B cell (primary cell): ENCODE measurements around the gene GSG1L. TPM values are rescaled to one million over a fixed set of nuclear protein-coding genes. Genes with fewer than 3 reads are reported as not detected.

Experiments used
- ATAC-seq: fragments of 200-7000 bp; cut with Tn5 transposase; one replicate; pipeline ENCODE4 v1.10.0; 2021; ENCODE audit warnings: low read depth, mild to moderate bottlenecking, moderate number of reproducible peaks, moderate library complexity
- CTCF ChIA-PET: fragments of 350-600 bp; sonication (Branson Sonifier 250); formaldehyde crosslinking; loops from one replicate; lab custom pipeline; 2021; ENCODE audit warnings: antibody characterized with exemption, inconsistent platforms; lab: Charles Lee
- POLR2A ChIA-PET: fragments of 350-600 bp; sonication (Branson Sonifier 250); formaldehyde crosslinking; loops from one replicate; lab custom pipeline; 2021; ENCODE audit warnings: antibody characterized with exemption; lab: Charles Lee
- DNase-seq: peaks from one replicate; pipeline ENCODE4 v3.0.0; 2013
- H2AFZ ChIP-seq: 2 replicates; pipeline ENCODE4 v1.6.1; 2012; ENCODE audit warnings: mild to moderate bottlenecking, low read depth, low read length; ENCODE audit not compliant: insufficient read depth, poor library complexity, severe bottlenecking
- H3K27ac ChIP-seq, 2 donors: 1 replicate in 1 of 2; 2 replicates in 1 of 2; pipeline ENCODE4 v1.5.1; 2012 to 2013; ENCODE audit warnings: low read length in 2 of 2, mild to moderate bottlenecking in 2 of 2, moderate library complexity in 1 of 2
- H3K27me3 ChIP-seq, 4 experiments: fragments of 200-600 bp in 1 of 4; sonication (generic) in 1 of 4; replicated peaks in 1 of 4; 1 replicate in 2 of 4; 2 replicates in 2 of 4; pipeline versions ENCODE4 v1.6.1 to v1.7.0; 2013 to 2016; ENCODE audit warnings: low read length in 3 of 4, mild to moderate bottlenecking in 2 of 4, mixed read lengths in 1 of 4, moderate library complexity in 1 of 4; ENCODE audit not compliant: insufficient read depth in 4 of 4, control insufficient read depth in 3 of 4; ENCODE audit errors: control extremely low read depth in 1 of 4
- H3K36me3 ChIP-seq, 2 experiments: replicated peaks in 1 of 2; 1 replicate in 1 of 2; 2 replicates in 1 of 2; pipeline versions ENCODE4 v1.6.1 to v1.7.1; 2013; ENCODE audit warnings: low read length in 1 of 2; ENCODE audit not compliant: insufficient read depth in 2 of 2, control insufficient read depth in 1 of 2; ENCODE audit errors: control extremely low read depth in 1 of 2, extremely low read depth in 1 of 2
- H3K4me1 ChIP-seq, 2 donors: fragments of 200-600 bp in 1 of 2; sonication (generic) in 1 of 2; 1 replicate in 1 of 2; 2 replicates in 1 of 2; pipeline versions ENCODE4 v1.5.1 to v1.6.1; 2013 to 2017; ENCODE audit warnings: low read length in 2 of 2; ENCODE audit not compliant: control insufficient read depth in 2 of 2, insufficient read depth in 2 of 2
- H3K4me2 ChIP-seq: replicated peaks from 2 replicates; pipeline ENCODE3; 2012; ENCODE audit warnings: mild to moderate bottlenecking, low read depth, low read length; ENCODE audit not compliant: poor library complexity, severe bottlenecking
- H3K4me3 ChIP-seq, 5 experiments: fragments of 200-600 bp in 1 of 5; sonication (generic) in 1 of 5; 1 replicate in 3 of 5; 2 replicates in 2 of 5; pipeline versions ENCODE4 v1.5.1 to v1.7.0; 2011 to 2016; ENCODE audit warnings: low read length in 4 of 5, mild to moderate bottlenecking in 4 of 5, low read depth in 2 of 5, control low read depth in 1 of 5, moderate library complexity in 1 of 5; ENCODE audit not compliant: insufficient read depth in 1 of 5; ENCODE audit errors: control extremely low read depth in 1 of 5, extremely low read depth in 1 of 5
- H3K79me2 ChIP-seq: fragments of 200-600 bp; sonication (generic); one replicate; pipeline ENCODE4 v1.6.0; 2016; ENCODE audit warnings: low read length; ENCODE audit not compliant: control insufficient read depth, insufficient read depth
- H3K9ac ChIP-seq: fragments of 200-600 bp; sonication (generic); 2 replicates; pipeline ENCODE4 v1.6.1; 2017; ENCODE audit warnings: mild to moderate bottlenecking, low read length, moderate library complexity
- H3K9me3 ChIP-seq, 3 donors: one replicate each; pipeline versions ENCODE4 v1.6.1 to v1.7.1; 2013; ENCODE audit warnings: low read length in 2 of 3; ENCODE audit not compliant: control insufficient read depth in 2 of 3, insufficient read depth in 1 of 3; ENCODE audit errors: control extremely low read depth in 1 of 3
- H4K20me1 ChIP-seq: 2 replicates; pipeline ENCODE4 v1.6.0; 2012; ENCODE audit warnings: mild to moderate bottlenecking, low read length; ENCODE audit not compliant: insufficient read depth, control insufficient read depth, poor library complexity, severe bottlenecking
- H3K27ac Mint-ChIP-seq: one replicate; pipeline ENCODE4 v1.8.0; 2021; ENCODE audit warnings: mixed read lengths
- H3K27me3 Mint-ChIP-seq: one replicate; pipeline ENCODE4 v1.8.0; 2021; ENCODE audit warnings: mixed read lengths
- H3K4me1 Mint-ChIP-seq: one replicate; pipeline ENCODE4 v1.8.0; 2021; ENCODE audit warnings: mixed read lengths
- H3K4me3 Mint-ChIP-seq: one replicate; pipeline ENCODE4 v1.8.0; 2021; ENCODE audit warnings: mixed read lengths
- H3K9me3 Mint-ChIP-seq: one replicate; pipeline ENCODE4 v1.8.0; 2022; ENCODE audit warnings: mixed read lengths; ENCODE audit not compliant: insufficient read depth
- CTCF ChIP-seq: fragments of 200-600 bp; IDR thresholded peaks from one replicate; pipeline ENCODE4 v1.8.0; 2022; ENCODE audit warnings: antibody characterized with exemption, mild to moderate bottlenecking
- EZH2 ChIP-seq: IDR thresholded peaks from 2 replicates; pipeline ENCODE4 v1.6.1; 2012; ENCODE audit warnings: borderline replicate concordance, low read depth, mild to moderate bottlenecking, moderate library complexity, low read length; ENCODE audit not compliant: insufficient read depth, poor library complexity, severe bottlenecking
- WGBS: methylation state at CpG from one replicate; pipeline ENCODE4 v1.1.5; 2013; ENCODE audit warnings: missing lambda C conversion rate; ENCODE audit not compliant: insufficient coverage; 5-methylcytosine and 5-hydroxymethylcytosine counted together
- intact Hi-C: fragments of 100-400 bp; cut with micrococcal nuclease; formaldehyde crosslinking; loops from one replicate; pipeline ENCODE4 v1.10.0; 2022
- polyA plus RNA-seq: library from polyadenylated mRNA; depleted of rRNA; stranded (reverse); fragments of >200 nt; gene quantifications from 2 replicates; pipeline ENCODE4 v1.2.3, GENCODE V29; 2012
- total RNA-seq, 2 donors: library from RNA; stranded (reverse); fragments of 120-200 nt in 1 of 2; gene quantifications; 1 replicate in 1 of 2; 2 replicates in 1 of 2; pipeline versions ENCODE4 v1.2.3 to v1.2.4, GENCODE V29; 2013 to 2022

Gene GSG1L
- total and polyA plus RNA-seq, 2 donors (not counting 1 experiment from before 2014, with no cell fraction given), result 0.01 TPM; not detected in 1

DNA sequence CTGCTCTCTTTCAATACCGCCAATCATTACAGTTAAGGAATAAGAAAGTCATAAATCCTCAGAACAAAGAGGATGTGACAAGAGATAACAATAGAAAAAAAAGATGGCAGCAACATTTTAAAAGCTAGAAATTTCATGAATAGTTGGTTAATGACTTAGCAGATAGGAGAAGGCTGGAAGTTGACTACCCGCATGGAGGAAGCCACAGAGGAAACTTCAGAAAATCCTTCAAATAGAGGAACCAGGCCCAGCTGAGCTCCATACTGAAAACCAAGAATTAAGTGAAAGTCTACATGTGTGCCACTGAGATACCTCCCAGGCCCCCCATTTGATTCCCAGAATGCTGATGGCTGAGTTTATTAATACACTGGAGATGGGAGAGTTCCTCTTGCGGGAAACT, 109.3 kb downstream of the GSG1L start:
- Mint-ChIP-seq H3K27ac (no peak overlapping the region), H3K4me3 (no peak overlapping the region), H3K27me3 (peaks cover 36% of the 10 kb centered on the region), H3K9me3 (peaks cover 14% of the 10 kb centered on the region), H3K4me1 (no peaks in the 10 kb centered on the region)
- Histone ChIP-seq H3K79me2 (no peaks in the 10 kb centered on the region), H2AFZ (no peak overlapping the region), H3K9me3 (peaks cover 0 to 9% (median 9%) of the 10 kb centered on the region in 3 donors), H3K9ac (no peak overlapping the region), H3K27ac (no peak overlapping the region), H3K4me2 (no peak overlapping the region), H3K36me3 (no peaks in the 10 kb centered on the region), H4K20me1 (no peaks in the 10 kb centered on the region), H3K4me3 (no peak overlapping the region), H3K27me3 (peaks cover 0 to 17% (median under 1%) of the 10 kb centered on the region in 4 experiments), H3K4me1 (no peaks in the 10 kb centered on the region)
- intact Hi-C loops, result no loop called here
- ATAC-seq, result no peak
- DNase-seq, result no peak
- ChIA-PET CTCF (no interaction called here), POLR2A (no interaction called here)
- WGBS, result no CpG with 5 or more reads among the region's 3 CpGs
- TF ChIP-seq EZH2 (no peak), CTCF (no peak)

GRCh38 chr16:27952811-27953210, 110.7 kb downstream of the GSG1L start:
- DNase-seq, result no peak
- Histone ChIP-seq H3K4me1 (no peaks in the 10 kb centered on the region), H3K27ac (no peak overlapping the region), H2AFZ (no peak overlapping the region), H3K36me3 (no peaks in the 10 kb centered on the region), H3K9ac (no peak overlapping the region), H3K27me3 (peaks cover 0 to 17% (median under 1%) of the 10 kb centered on the region in 4 experiments), H4K20me1 (no peaks in the 10 kb centered on the region), H3K4me3 (no peak overlapping the region), H3K4me2 (no peak overlapping the region), H3K9me3 (peaks cover 0 to 9% (median 9%) of the 10 kb centered on the region in 3 donors), H3K79me2 (no peaks in the 10 kb centered on the region)
- H3K4me1 Mint-ChIP-seq, result no peaks in the 10 kb centered on the region
- TF ChIP-seq CTCF, result no peak
- TF ChIP-seq EZH2, result no peak
- no peak overlapping the region for H3K4me3 Mint-ChIP-seq
- intact Hi-C loops, result no loop called here
- CTCF ChIA-PET, result no interaction called here
- 80% methylated on average over 1 of the region's 3 CpGs for WGBS
- H3K27me3 Mint-ChIP-seq, result peaks cover 36% of the 10 kb centered on the region
- ATAC-seq, result no peak
- H3K27ac Mint-ChIP-seq, result no peak overlapping the region
- H3K9me3 Mint-ChIP-seq, result peaks cover 14% of the 10 kb centered on the region
- POLR2A ChIA-PET, result no interaction called here
